Calu3 (cell line): ENCODE data around the gene BCL7C. TPM values are rescaled to one million over a fixed set of nuclear protein-coding genes. Genes with fewer than 3 reads are reported as not detected.
A peak's percentile ranks its signal among the peaks of the same experiment; 100 is the strongest.

ENCODE experiments used
- BruUV-seq: library from RNA; stranded (reverse); fragments of 400-500 nt; replicated peaks from 2 replicates; lab custom pipeline; 2021; lab: Mats Ljungman, UMichigan
- CTCF ChIA-PET: fragments of 300-600 bp; sonication (Branson Sonifier 250); formaldehyde crosslinking; loops from one replicate; lab custom pipeline; 2022; ENCODE audit warnings: antibody characterized with exemption; lab: Charles Lee
- DNase-seq: peaks from one replicate; pipeline ENCODE4 v3.0.0; 2022
- H3K27ac Mint-ChIP-seq: one replicate; pipeline ENCODE4 v1.8.0; 2022; ENCODE audit warnings: mixed read lengths; ENCODE audit not compliant: unreplicated experiment
- H3K27me3 Mint-ChIP-seq: one replicate; pipeline ENCODE4 v1.8.0; 2022; ENCODE audit warnings: mixed read lengths; ENCODE audit not compliant: unreplicated experiment
- H3K36me3 Mint-ChIP-seq: one replicate; pipeline ENCODE4 v1.8.0; 2022; ENCODE audit warnings: mild to moderate bottlenecking, moderate library complexity, mixed read lengths; ENCODE audit not compliant: insufficient read depth, unreplicated experiment
- H3K4me1 Mint-ChIP-seq: one replicate; pipeline ENCODE4 v1.8.0; 2022; ENCODE audit warnings: mild to moderate bottlenecking, low read depth, mixed read lengths; ENCODE audit not compliant: unreplicated experiment
- H3K4me3 Mint-ChIP-seq: one replicate; pipeline ENCODE4 v1.8.0; 2022; ENCODE audit warnings: mild to moderate bottlenecking, low read depth, moderate library complexity, mixed read lengths; ENCODE audit not compliant: unreplicated experiment
- H3K9me3 Mint-ChIP-seq: one replicate; pipeline ENCODE4 v1.8.0; 2022; ENCODE audit warnings: low read depth, mixed read lengths; ENCODE audit not compliant: unreplicated experiment
- intact Hi-C: fragments of 100-400 bp; cut with micrococcal nuclease; formaldehyde crosslinking; loops from one replicate; pipeline ENCODE4 v1.10.0; 2022; ENCODE audit not compliant: unreplicated experiment
- total RNA-seq: library from RNA; stranded (reverse); gene quantifications from 2 replicates; pipeline ENCODE4 v1.2.3, GENCODE V29; 2022
- TF ChIP-seq, protein P1 (sequence below): fragments of 200-600 bp; IDR thresholded peaks from one replicate; pipeline ENCODE4 v1.8.0; 2022; ENCODE audit warnings: antibody characterized with exemption; ENCODE audit not compliant: unreplicated experiment

The BCL7C gene
- total RNA-seq, 1 experiment from 2014 or later, result 26.6 TPM

GRCh38 chr16:30875871-30876801 is 17.7 kb downstream of the BCL7C start:
- TF ChIP-seq, protein P1, sequence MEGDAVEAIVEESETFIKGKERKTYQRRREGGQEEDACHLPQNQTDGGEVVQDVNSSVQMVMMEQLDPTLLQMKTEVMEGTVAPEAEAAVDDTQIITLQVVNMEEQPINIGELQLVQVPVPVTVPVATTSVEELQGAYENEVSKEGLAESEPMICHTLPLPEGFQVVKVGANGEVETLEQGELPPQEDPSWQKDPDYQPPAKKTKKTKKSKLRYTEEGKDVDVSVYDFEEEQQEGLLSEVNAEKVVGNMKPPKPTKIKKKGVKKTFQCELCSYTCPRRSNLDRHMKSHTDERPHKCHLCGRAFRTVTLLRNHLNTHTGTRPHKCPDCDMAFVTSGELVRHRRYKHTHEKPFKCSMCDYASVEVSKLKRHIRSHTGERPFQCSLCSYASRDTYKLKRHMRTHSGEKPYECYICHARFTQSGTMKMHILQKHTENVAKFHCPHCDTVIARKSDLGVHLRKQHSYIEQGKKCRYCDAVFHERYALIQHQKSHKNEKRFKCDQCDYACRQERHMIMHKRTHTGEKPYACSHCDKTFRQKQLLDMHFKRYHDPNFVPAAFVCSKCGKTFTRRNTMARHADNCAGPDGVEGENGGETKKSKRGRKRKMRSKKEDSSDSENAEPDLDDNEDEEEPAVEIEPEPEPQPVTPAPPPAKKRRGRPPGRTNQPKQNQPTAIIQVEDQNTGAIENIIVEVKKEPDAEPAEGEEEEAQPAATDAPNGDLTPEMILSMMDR, result no peak
- intact Hi-C loops, result loop anchor here (5.0 kb wide), 1 partner anchor 89 kb away; the partner anchor contains the start of gene ZNF629
- H3K4me1 Mint-ChIP-seq, result peaks cover 16% of the 10 kb centered on the region
- DNase-seq, result no peak
- H3K4me3 Mint-ChIP-seq, result peak overlapping the region; percentile 97
- H3K9me3 Mint-ChIP-seq, result no peaks in the 10 kb centered on the region
- peak overlapping the region; percentile 80 for H3K27ac Mint-ChIP-seq
- H3K36me3 Mint-ChIP-seq, result peaks cover 31% of the 10 kb centered on the region
- no peaks in the 10 kb centered on the region for H3K27me3 Mint-ChIP-seq
- BruUV-seq, result no TSS peak
- CTCF ChIA-PET, result interaction anchor here (1.4 kb wide), 1 partner anchor 38 kb away, joined by 3 read pairs; no protein-coding TSS in a partner anchor

DNA sequence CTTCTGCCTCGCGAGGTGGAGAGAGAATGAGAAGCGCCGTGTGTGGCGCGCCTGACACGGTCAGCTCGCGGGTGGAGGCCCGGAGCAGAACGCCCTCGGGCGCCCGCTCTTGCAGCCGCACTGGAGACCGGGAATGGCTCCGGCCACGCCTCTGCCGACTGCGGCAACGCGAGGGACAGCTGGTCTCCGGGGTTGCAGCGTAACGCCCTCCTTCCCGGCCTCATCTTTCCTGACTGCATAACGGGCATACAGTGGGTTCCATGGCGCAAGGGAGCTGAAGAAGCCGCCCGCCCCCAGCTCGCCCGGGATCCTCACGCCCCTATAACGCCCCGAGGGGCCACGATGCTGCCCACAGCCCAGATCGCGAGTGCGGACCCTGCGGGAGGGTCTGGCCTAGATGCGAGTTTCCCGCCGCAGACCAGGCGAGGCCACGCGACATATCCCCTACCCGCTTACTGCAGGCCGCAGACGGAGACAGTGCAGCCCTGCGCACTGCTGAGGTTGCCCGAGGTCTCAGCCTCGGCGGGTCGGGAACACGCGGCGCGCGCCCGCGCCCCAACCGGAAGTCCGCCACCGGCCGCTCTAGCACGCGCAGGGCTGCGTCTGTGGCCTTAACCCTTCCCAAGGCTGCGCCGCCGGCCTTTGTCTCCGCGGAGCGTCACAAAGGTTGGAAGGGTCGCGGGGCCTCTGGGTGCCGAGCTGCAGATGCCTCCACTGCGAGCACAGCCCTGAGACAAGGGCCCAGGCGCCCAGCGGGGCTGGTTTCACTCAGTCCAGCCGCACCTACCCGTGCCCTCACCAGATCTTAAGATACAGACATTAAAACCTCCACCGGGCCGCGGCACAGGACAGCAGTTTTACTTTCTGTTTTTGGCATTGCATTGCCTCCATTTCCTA is 18.8 kb downstream of the BCL7C start:
- intact Hi-C loops, result loop anchor here (5.0 kb wide), 1 partner anchor 88 kb away; the partner anchor contains the start of gene ZNF629
- Mint-ChIP-seq H3K36me3 (peaks cover 30% of the 10 kb centered on the region), H3K9me3 (no peaks in the 10 kb centered on the region), H3K4me1 (peaks cover 16% of the 10 kb centered on the region), H3K27me3 (no peaks in the 10 kb centered on the region), H3K27ac (peak overlapping the region; percentile 80), H3K4me3 (peak overlapping the region; percentile 97)
- BruUV-seq, result TSS peak; percentile 43
- CTCF ChIA-PET, result interaction anchor here (0.5 to 1.4 kb wide), 6 partner anchors 30 to 781 kb away, joined by 3 to 5 read pairs (median 3); no protein-coding TSS in a partner anchor
- DNase-seq, result peak; percentile 94
- TF ChIP-seq, protein P1, result no peak

DNA sequence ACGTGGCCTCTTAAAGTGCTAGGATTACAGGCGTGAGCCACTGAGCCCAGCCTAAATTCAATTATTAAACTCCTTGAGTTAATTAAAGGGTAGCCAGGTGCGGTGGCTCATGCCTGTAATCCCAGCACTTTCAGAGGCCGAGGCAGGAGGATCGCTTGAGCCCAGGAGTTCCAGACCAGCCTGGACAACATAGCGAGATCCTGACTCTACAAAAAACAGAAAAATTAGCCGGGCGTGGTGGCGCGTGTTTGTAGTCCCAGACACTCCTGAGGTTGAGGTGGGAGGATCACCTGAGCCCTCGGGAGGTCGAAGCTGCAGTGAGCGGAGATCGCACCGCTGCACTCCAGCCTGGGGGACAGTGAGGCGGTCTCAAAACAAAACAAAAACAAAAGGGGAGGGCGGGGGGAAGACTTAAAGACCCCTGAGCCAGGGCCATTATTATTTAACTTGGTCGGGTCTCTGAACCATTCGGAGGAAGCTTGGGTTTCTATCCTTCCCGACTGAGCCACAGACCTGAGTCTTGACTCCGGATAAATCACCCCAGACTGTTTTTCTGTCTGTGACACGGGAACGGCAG is 19.5 kb downstream of the BCL7C start:
- CTCF ChIA-PET, result interaction anchor here (0.7 to 1.4 kb wide), 3 partner anchors 30 to 157 kb away, joined by 3 to 5 read pairs (median 4); no protein-coding TSS in a partner anchor
- Mint-ChIP-seq H3K27me3 (no peaks in the 10 kb centered on the region), H3K9me3 (no peaks in the 10 kb centered on the region), H3K36me3 (peaks cover 30% of the 10 kb centered on the region), H3K4me3 (peak overlapping the region; percentile 97), H3K27ac (peak overlapping the region; percentile 80), H3K4me1 (peaks cover 16% of the 10 kb centered on the region)
- BruUV-seq, result no TSS peak
- TF ChIP-seq, protein P1, result no peak
- no peak for DNase-seq
- intact Hi-C loops, result no loop called here

- Mint-ChIP-seq H3K9me3 (no peaks in the 10 kb centered on the region), H3K36me3 (peaks cover 20% of the 10 kb centered on the region)
Measured at GRCh38 chr16:30870904-30871303, 23.0 kb downstream of the BCL7C start.

More at GRCh38 chr16:30870904-30871303, 23.0 kb downstream of the BCL7C start:
- Mint-ChIP-seq H3K27ac (no peak overlapping the region), H3K4me1 (peaks cover 4% of the 10 kb centered on the region), H3K27me3 (no peaks in the 10 kb centered on the region), H3K4me3 (no peak overlapping the region)
- intact Hi-C loops, result no loop called here
- BruUV-seq, result no TSS peak
- DNase-seq, result no peak
- CTCF ChIA-PET, result no interaction called here
- TF ChIP-seq, protein P1, result no peak
